H1 (cell line): ENCODE measurements around the gene MAP3K13. TPM values are rescaled to one million over a fixed set of nuclear protein-coding genes. Genes with fewer than 3 reads are reported as not detected.

Source experiments
- CEBPB ChIP-seq: IDR thresholded peaks from 2 replicates; pipeline ENCODE4 v1.6.1; 2012; ENCODE audit warnings: low read depth, low read length
- CHD1 ChIP-seq: IDR thresholded peaks from 2 replicates; pipeline ENCODE4 v1.6.1; 2012; ENCODE audit warnings: low read depth, low read length, improper control_type of control experiment
- EGR1 ChIP-seq: IDR thresholded peaks from 2 replicates; pipeline ENCODE4 v1.6.1; 2011; ENCODE audit warnings: low read depth, low read length, borderline replicate concordance
- JUN ChIP-seq: IDR thresholded peaks from 2 replicates; pipeline ENCODE4 v1.6.1; 2011; ENCODE audit warnings: low read depth, mild to moderate bottlenecking, improper control_type of control experiment, low read length
- RFX5 ChIP-seq: IDR thresholded peaks from 2 replicates; pipeline ENCODE4 v1.6.1; 2011; ENCODE audit warnings: low read depth, low read length, improper control_type of control experiment, borderline replicate concordance
- SIN3A ChIP-seq, 2 experiments: IDR thresholded peaks in 1 of 2; conservative IDR thresholded peaks in 1 of 2; 2 replicates each; pipeline ENCODE4 v1.6.1; 2011 to 2012; ENCODE audit warnings: low read length in 2 of 2, improper control_type of control experiment in 1 of 2, low read depth in 1 of 2, mild to moderate bottlenecking in 1 of 2
- SIRT6 ChIP-seq: IDR thresholded peaks from one replicate; pipeline ENCODE4 v1.7.1; 2012; ENCODE audit warnings: low read length, inconsistent platforms
- polyA plus RNA-seq, 7 experiments: library from polyadenylated mRNA; depleted of rRNA in 3 of 7; stranded (reverse) in 5 of 7; unstranded in 2 of 7; fragments of >200 nt in 5 of 7; fragments of 200-250 nt in 2 of 7; gene quantifications; 1 replicate in 5 of 7; 2 replicates in 1 of 7; 4 replicates in 1 of 7; pipeline versions ENCODE4 v1.2.1 to v1.2.3, GENCODE V29; 2011 to 2013; ENCODE audit warnings: missing spikeins in 2 of 7, mixed read lengths in 2 of 7
- total RNA-seq: library from RNA; stranded (reverse); fragmentation: NEBNext Ultra II Directional; extraction: Animal tissue kit (Norgen Biotek cat#: 25700); gene quantifications from 2 replicates; pipeline ENCODE4 v1.2.1, GENCODE V29; 2021

MAP3K13 gene
- total and polyA plus RNA-seq, 2 of the 8 experiments (the other 6 are each of a cell fraction or from before 2014, with no cell fraction given), result 6.8 to 17.9 TPM

DNA sequence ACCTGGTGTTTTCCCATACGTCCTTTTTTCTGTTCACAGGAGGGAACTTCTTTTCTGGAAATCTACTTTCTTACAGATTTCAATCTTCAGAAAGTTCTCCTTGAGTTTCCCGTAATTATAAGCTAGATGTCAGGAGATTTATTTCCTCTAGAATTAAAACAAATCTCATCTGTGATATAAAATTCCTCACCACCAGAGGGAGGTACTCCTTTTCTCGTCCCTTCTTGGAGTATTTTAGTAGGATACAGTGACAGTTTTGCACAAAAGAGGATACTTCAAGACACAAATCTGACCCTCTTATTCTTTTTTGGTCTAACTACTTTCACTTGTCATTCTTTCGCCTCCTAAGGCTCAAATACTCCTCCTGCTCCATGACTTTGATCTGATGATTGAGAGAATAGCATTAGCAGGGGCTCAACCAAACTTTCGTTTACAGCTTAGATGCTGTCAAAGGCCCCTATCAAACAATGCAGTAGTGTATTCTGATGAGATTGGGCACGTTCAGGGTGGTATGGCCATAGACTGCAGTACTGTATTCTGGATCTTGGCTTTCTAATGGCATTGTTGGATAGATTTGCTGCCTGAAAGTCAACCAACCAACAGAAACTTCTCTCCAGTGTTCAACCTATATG, 97.9 kb downstream of the MAP3K13 start (continued):
- TF ChIP-seq CHD1, result no peak
- no peak for TF ChIP-seq RFX5
- TF ChIP-seq CEBPB, result no peak
- no peak for TF ChIP-seq SIRT6
- TF ChIP-seq SIN3A (conservative IDR thresholded peaks at IDR 0.05 in 1 of 2, IDR thresholded peaks at IDR 0.05 in 1 of 2; ENCODE audit: low read depth in 1 of 2, low read length in 2 of 2), result no peak
- TF ChIP-seq EGR1, result no peak
- no peak for TF ChIP-seq JUN
